H1 (cell line): ENCODE results near the gene OTOF. TPM values are rescaled to one million over a fixed set of nuclear protein-coding genes. Genes with fewer than 3 reads are reported as not detected.

Experiments used
- GTF2F1 ChIP-seq: IDR thresholded peaks from 2 replicates; pipeline ENCODE4 v1.6.1; 2012; ENCODE audit warnings: low read depth, low read length, improper control_type of control experiment, borderline replicate concordance
- JUN ChIP-seq: IDR thresholded peaks from 2 replicates; pipeline ENCODE4 v1.6.1; 2011; ENCODE audit warnings: low read depth, mild to moderate bottlenecking, improper control_type of control experiment, low read length
- NRF1 ChIP-seq: IDR thresholded peaks from 2 replicates; pipeline ENCODE4 v1.6.1; 2011; ENCODE audit warnings: mild to moderate bottlenecking, low read depth, low read length, improper control_type of control experiment
- SP2 ChIP-seq: IDR thresholded peaks from 2 replicates; pipeline ENCODE4 v1.6.1; 2012; ENCODE audit warnings: mild to moderate bottlenecking, low read length, inconsistent platforms
- ZNF274 ChIP-seq: IDR thresholded peaks from 2 replicates; pipeline ENCODE4 v1.7.0; 2012; ENCODE audit warnings: low read length, borderline replicate concordance; ENCODE audit errors: extremely low read depth
- polyA plus RNA-seq, 7 experiments: library from polyadenylated mRNA; depleted of rRNA in 3 of 7; stranded (reverse) in 5 of 7; unstranded in 2 of 7; fragments of >200 nt in 5 of 7; fragments of 200-250 nt in 2 of 7; gene quantifications; 1 replicate in 5 of 7; 2 replicates in 1 of 7; 4 replicates in 1 of 7; pipeline versions ENCODE4 v1.2.1 to v1.2.3, GENCODE V29; 2011 to 2013; ENCODE audit warnings: missing spikeins in 2 of 7, mixed read lengths in 2 of 7
- total RNA-seq: library from RNA; stranded (reverse); fragmentation: NEBNext Ultra II Directional; extraction: Animal tissue kit (Norgen Biotek cat#: 25700); gene quantifications from 2 replicates; pipeline ENCODE4 v1.2.1, GENCODE V29; 2021

OTOF gene
- total and polyA plus RNA-seq, 2 of the 8 experiments (the other 6 are each of a cell fraction or from before 2014, with no cell fraction given): 0.06 TPM; not detected in 1

GRCh38 chr2:26494199-26494598, 16.3 kb upstream of the OTOF start (continued):
- no peak for TF ChIP-seq JUN
- no peak for TF ChIP-seq SP2
- TF ChIP-seq NRF1: no peak
- no peak for TF ChIP-seq GTF2F1
- no peak for TF ChIP-seq ZNF274
